Esophagus (tissue), 2 donors: ENCODE results near the gene BBS1. TPM values are rescaled to one million over a fixed set of nuclear protein-coding genes. Genes with fewer than 3 reads are reported as not detected.
"Not testable (repeated sequence)": the region's sequence is repeated elsewhere in the genome, so short reads cannot be mapped to it uniquely, and the experiment has no call there.

Source experiments
- H3K27ac ChIP-seq, 2 donors: one replicate each; pipeline ENCODE4 v1.5.1; 2013; ENCODE audit warnings: low read depth in 2 of 2, mild to moderate bottlenecking in 2 of 2, inconsistent platforms in 1 of 2, low read length in 1 of 2, moderate library complexity in 1 of 2
- H3K27me3 ChIP-seq, 2 donors: one replicate each; pipeline ENCODE4 v1.6.1; 2013; ENCODE audit warnings: low read length in 2 of 2, control low read depth in 1 of 2, mild to moderate bottlenecking in 1 of 2; ENCODE audit not compliant: insufficient read depth in 2 of 2, control insufficient read depth in 1 of 2
- H3K36me3 ChIP-seq, 2 donors: one replicate each; pipeline ENCODE4 v1.6.1; 2013; ENCODE audit warnings: low read length in 1 of 2; ENCODE audit not compliant: control insufficient read depth in 2 of 2, insufficient read depth in 2 of 2
- H3K4me1 ChIP-seq, 2 donors: one replicate each; pipeline ENCODE4 v1.6.1; 2013; ENCODE audit warnings: low read length in 1 of 2; ENCODE audit not compliant: control insufficient read depth in 2 of 2, insufficient read depth in 2 of 2
- H3K4me3 ChIP-seq, 2 donors: one replicate each; pipeline ENCODE4 v1.5.1; 2013; ENCODE audit warnings: low read length in 2 of 2, mild to moderate bottlenecking in 2 of 2, low read depth in 1 of 2, moderate library complexity in 1 of 2
- H3K9me3 ChIP-seq, 2 donors: one replicate each; pipeline ENCODE4 v1.6.1; 2013; ENCODE audit warnings: mild to moderate bottlenecking in 2 of 2, low read depth in 1 of 2, low read length in 1 of 2, moderate library complexity in 1 of 2; ENCODE audit not compliant: control insufficient read depth in 2 of 2, insufficient read depth in 1 of 2
- WGBS, 2 donors: extraction: QIAGEN DNeasy Blood & Tissue Kit; methylation state at CpG; one replicate each; pipeline ENCODE4 v1.1.7; 2013; 5-methylcytosine and 5-hydroxymethylcytosine counted together
- polyA plus RNA-seq, 2 donors: library from polyadenylated mRNA; stranded (reverse); fragments of 200-250 nt; gene quantifications; one replicate each; pipeline ENCODE4 v1.2.3, GENCODE V29; 2013
- donor health status: healthy with polysubstance abuse.
- donor health status: Bipolar disorder and iron deficiency.

BBS1 gene
- 10 to 100 TPM in 1 of 2 donors, 1 to 10 TPM in 1; 9.3 to 15.3 TPM for polyA plus RNA-seq

GRCh38 chr11:66510271-66510989 lies at the start of gene BBS1:
BBS1 (plus strand) TSS chr11:66510635; CDS start chr11:66510660, 25 bp downstream.
- WGBS, 2 donors, result 1 to 2% methylated on average over 31 of the region's 31 CpGs
- Histone ChIP-seq H3K27ac (peak within 1 kb of the TSS; percentile 5 to 51), H3K4me1 (peaks cover 0 to 2% of the 10 kb centered on the region in 2 donors), H3K4me3 (peak within 1 kb of the TSS; percentile 59 to 79), H3K36me3 (peaks cover 2 to 3% of the 10 kb centered on the region in 2 donors), H3K27me3 (no peaks in the 10 kb centered on the region), H3K9me3 (no peaks in the 10 kb centered on the region)

DNA sequence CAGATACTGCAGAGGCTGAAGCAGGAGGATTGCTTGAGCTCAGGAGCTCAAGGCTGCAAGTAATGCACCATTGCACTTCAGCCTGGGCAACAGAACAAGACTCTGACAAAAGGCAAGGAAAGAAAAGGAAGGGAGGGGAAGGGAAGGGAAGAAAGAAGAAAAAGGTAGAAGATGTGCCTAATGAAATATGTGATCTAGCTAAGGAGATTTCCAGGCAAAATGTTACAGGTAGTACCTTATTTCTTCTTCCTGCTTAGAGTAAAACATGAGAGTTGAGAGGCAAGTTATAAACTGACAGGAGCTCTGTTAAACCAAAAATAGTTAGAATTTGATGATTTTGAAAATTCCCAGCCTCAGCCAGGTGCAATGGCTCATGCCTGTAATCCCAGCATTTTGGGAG lies 48.4 kb upstream of the BBS1 start:
- Histone ChIP-seq H3K4me1 (peaks cover 0 to 3% of the 10 kb centered on the region in 2 donors), H3K27ac (no peak overlapping the region), H3K9me3 (no peaks in the 10 kb centered on the region), H3K36me3 (no peaks in the 10 kb centered on the region), H3K27me3 (no peaks in the 10 kb centered on the region), H3K4me3 (no peak overlapping the region)

- Histone ChIP-seq H3K9me3 (no peaks in the 10 kb centered on the region), H3K4me1 (peaks cover 0 to 3% of the 10 kb centered on the region in 2 donors), H3K36me3 (no peaks in the 10 kb centered on the region), H3K4me3 (no peak overlapping the region), H3K27ac (no peak overlapping the region), H3K27me3 (no peaks in the 10 kb centered on the region)
- 91 to 93% methylated on average over 3 of the region's 3 CpGs for whole genome bisulfite sequencing, 2 donors
These were observed 47.5 kb upstream of the BBS1 start for GRCh38 chr11:66462911-66463310.

GRCh38 chr11:66464116-66464515 lies 46.3 kb upstream of the BBS1 start:
- not testable (repeated sequence) for H3K9me3 ChIP-seq, H3K27me3 ChIP-seq, H3K27ac ChIP-seq, H3K36me3 ChIP-seq, H3K4me3 ChIP-seq, H3K4me1 ChIP-seq
- WGBS, 2 donors, result 81 to 91% methylated on average over 5 of the region's 5 CpGs

GRCh38 chr11:66464916-66465315 lies 45.5 kb upstream of the BBS1 start:
- Histone ChIP-seq H3K4me3 (no peak overlapping the region), H3K4me1 (peaks cover 0 to 3% of the 10 kb centered on the region in 2 donors), H3K27ac (no peak overlapping the region), H3K9me3 (no peaks in the 10 kb centered on the region), H3K27me3 (no peaks in the 10 kb centered on the region), H3K36me3 (no peaks in the 10 kb centered on the region)
- 92 to 93% methylated on average over 1 of the region's 1 CpG for WGBS, 2 donors

DNA sequence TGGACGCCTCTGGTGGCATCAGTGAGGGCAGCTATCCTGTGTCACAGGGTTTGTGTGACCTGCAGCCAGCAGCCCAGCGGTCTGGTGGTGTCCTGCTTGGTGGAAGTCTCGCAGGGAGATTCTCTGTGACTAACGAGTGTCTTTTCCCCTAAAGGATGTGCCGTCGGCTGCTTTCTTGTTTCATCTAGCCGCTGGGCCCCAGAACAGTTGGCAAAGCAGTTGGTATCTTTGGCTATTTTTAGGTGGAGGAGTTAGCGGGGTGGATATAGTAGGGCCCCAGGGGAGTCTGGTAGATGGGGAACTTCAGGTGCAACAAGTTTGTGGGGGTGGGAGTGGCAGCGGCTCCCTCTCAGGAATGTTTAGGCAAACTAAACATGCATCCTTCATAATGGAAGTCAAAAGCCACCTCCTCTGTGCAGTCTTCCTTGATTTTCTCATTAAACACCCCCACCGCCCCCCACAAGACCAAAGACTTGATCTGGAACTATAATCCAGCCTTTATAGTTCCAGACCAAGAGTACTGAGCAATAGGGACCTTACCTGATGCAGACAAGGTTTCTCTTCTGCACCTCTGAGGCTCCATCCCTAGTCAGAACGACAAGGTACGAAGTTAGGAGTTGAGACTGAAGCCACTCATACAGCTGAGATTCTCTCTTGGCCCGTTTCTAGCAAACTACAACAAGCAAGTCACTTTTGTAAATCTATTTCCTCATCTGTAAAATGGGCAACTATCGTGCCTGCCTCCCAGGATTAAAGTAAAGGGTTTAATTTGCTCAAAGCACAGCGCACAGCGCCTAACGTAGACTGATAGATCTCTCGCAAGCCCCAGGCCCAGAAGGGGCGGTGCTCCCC lies 44.8 kb upstream of the BBS1 start:
- H3K9me3 ChIP-seq, result no peaks in the 10 kb centered on the region
- peaks cover 0 to 2% of the 10 kb centered on the region in 2 donors for H3K36me3 ChIP-seq
- H3K27ac ChIP-seq, result peak overlapping the region in 1 of 2 donors; percentile 81
- peak overlapping the region in 1 of 2 donors; percentile 86 for H3K4me3 ChIP-seq
- no peaks in the 10 kb centered on the region for H3K27me3 ChIP-seq
- H3K4me1 ChIP-seq, result peaks cover 0 to 3% of the 10 kb centered on the region in 2 donors
- WGBS, 2 donors, result 39 to 49% methylated on average over 19 of the region's 19 CpGs

DNA sequence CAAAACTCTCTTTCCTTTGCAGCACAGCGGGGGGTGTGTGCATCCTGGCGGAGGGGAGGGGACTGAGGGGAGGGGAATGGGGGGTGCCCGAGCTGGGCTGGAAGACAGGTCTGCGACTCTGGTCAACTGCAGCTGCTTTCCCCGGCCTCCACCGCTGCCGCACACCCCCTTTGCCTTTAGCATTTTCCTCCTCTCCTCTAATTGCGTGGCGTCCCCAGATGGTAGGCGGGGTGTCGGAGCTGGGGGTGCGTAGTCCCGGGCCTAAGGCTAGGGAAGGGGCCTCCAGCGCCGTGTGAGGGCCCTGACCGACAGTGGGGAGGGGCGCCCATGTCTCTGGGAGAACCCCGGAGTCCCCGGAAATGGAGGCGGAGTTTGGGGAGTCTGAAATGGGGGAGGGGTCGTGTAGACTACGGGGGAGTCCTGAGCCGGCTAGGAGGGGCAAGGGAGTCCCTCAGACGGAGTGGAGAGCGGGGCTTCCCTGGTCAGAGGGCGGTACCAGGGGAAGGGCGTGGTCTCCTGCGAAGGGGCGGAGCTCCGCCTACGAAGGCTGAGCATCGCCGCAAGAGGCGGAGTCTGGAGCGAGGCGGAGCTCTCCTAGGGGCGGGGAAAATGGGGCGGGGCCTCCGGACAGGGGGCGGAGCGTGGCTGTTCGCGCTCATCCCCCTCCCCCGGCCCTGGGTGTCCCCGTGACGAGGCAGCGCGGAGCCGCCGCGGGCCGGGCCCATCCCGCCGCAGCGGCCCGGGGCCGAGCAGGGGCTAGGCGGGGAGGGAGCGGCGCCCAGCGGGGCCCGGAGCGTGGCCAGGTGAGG lies 44.0 kb upstream of the BBS1 start, which contains the start of gene PELI3:
Gene PELI3 (plus strand): TSS at position 681 of the 809 bp plus-strand sequence. CDS start 1,224 bp downstream, outside the sequence.
- Histone ChIP-seq H3K36me3 (peaks cover 0 to 4% of the 10 kb centered on the region in 2 donors), H3K27ac (peak within 1 kb of the TSS; percentile 61 to 81), H3K27me3 (no peaks in the 10 kb centered on the region), H3K4me3 (peak within 1 kb of the TSS; percentile 75 to 86), H3K9me3 (no peaks in the 10 kb centered on the region), H3K4me1 (peaks cover 0 to 3% of the 10 kb centered on the region in 2 donors)
- 1% methylated on average over 34 to 63 of the region's 63 CpGs for WGBS, 2 donors

DNA sequence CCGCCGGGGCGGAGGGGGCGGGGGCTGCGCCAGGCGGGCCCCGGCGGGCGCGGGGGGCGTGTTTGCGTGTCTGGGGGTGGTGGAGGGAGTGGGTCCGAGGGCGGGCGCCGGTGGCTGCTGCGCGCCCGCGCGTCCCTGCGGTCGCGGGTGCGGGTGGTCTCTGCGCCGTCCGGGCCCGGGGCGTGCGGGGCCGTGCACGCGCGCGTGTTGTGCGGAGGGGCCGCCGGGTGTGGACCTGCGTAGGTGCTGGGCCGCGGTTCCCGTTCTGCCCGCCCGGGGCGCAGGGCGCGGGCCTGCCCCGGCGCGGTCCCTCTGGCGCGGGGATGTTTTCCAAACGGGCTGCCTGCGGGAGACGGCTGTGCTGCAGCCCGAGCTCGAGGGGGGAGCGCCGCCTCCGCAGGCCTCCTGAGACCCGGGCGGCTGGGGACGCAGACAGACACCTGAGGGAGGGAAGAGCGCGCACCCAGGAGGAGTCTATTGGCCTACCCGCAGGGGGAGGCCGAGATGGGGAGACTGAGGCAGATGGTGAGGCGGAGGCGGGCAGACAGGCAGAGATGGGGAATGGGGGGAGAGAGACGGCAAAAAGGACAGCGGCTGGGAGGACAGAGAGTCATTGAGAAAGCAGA lies 43.3 kb upstream of the BBS1 start:
- Histone ChIP-seq H3K27me3 (no peaks in the 10 kb centered on the region), H3K9me3 (no peaks in the 10 kb centered on the region), H3K4me3 (peak overlapping the region; percentile 75 to 86), H3K36me3 (peaks cover 0 to 4% of the 10 kb centered on the region in 2 donors), H3K4me1 (peaks cover 0 to 3% of the 10 kb centered on the region in 2 donors), H3K27ac (peak overlapping the region; percentile 46 to 69)
- 2 to 3% methylated on average over 39 to 72 of the region's 72 CpGs for WGBS, 2 donors

- peak overlapping the region in 1 of 2 donors; percentile 86 for H3K4me3 ChIP-seq
- no peak overlapping the region for H3K27ac ChIP-seq
- WGBS, 2 donors, result 31 to 39% methylated on average over 6 of the region's 6 CpGs
- H3K27me3 ChIP-seq, result no peaks in the 10 kb centered on the region
- H3K9me3 ChIP-seq, result no peaks in the 10 kb centered on the region
- H3K36me3 ChIP-seq, result peaks cover 0 to 4% of the 10 kb centered on the region in 2 donors
- H3K4me1 ChIP-seq, result peaks cover 0 to 3% of the 10 kb centered on the region in 2 donors
These were observed 42.7 kb upstream of the BBS1 start for GRCh38 chr11:66467756-66468155.
